Liver (tissue), 3 donors: ENCODE results near the gene PDK4.

Experiments used
- ATF3 ChIP-seq: IDR thresholded peaks from 2 replicates; pipeline ENCODE4 v1.6.1; 2016; ENCODE audit warnings: antibody characterized with exemption
- EGR1 ChIP-seq, 2 donors: IDR thresholded peaks; 2 replicates each; pipeline ENCODE4 v1.6.1; 2016 to 2018; ENCODE audit warnings: antibody characterized with exemption in 2 of 2, low read depth in 2 of 2
- FOXA1 ChIP-seq: IDR thresholded peaks from 2 replicates; pipeline ENCODE4 v1.6.1; 2016; ENCODE audit warnings: antibody characterized with exemption
- GABPA ChIP-seq, 2 donors: IDR thresholded peaks in 1 of 2; conservative IDR thresholded peaks in 1 of 2; 2 replicates each; pipeline ENCODE4 v1.6.1; 2016; ENCODE audit warnings: antibody characterized with exemption in 2 of 2, mild to moderate bottlenecking in 1 of 2, moderate library complexity in 1 of 2
- HNF4G ChIP-seq: IDR thresholded peaks from 2 replicates; pipeline ENCODE4 v1.6.1; 2016; ENCODE audit warnings: antibody characterized with exemption
- RAD21 ChIP-seq, 2 donors: IDR thresholded peaks; 2 replicates each; pipeline ENCODE4 v1.6.1; 2016; ENCODE audit warnings: antibody characterized with exemption in 2 of 2, mild to moderate bottlenecking in 2 of 2
- RXRA ChIP-seq, 2 donors: IDR thresholded peaks; 2 replicates each; pipeline ENCODE4 v1.6.1; 2017 to 2018; ENCODE audit warnings: antibody characterized with exemption in 2 of 2, mild to moderate bottlenecking in 1 of 2
- SP1 ChIP-seq: IDR thresholded peaks from 2 replicates; pipeline ENCODE4 v1.6.1; 2018; ENCODE audit warnings: antibody characterized with exemption, mild to moderate bottlenecking
- TAF1 ChIP-seq: conservative IDR thresholded peaks from 2 replicates; pipeline ENCODE4 v1.6.1; 2016; ENCODE audit warnings: antibody characterized with exemption, mild to moderate bottlenecking
- YY1 ChIP-seq: IDR thresholded peaks from 2 replicates; pipeline ENCODE4 v1.6.1; 2016; ENCODE audit warnings: antibody characterized with exemption, mild to moderate bottlenecking
- ZBTB33 ChIP-seq: IDR thresholded peaks from 2 replicates; pipeline ENCODE4 v1.6.1; 2016; ENCODE audit warnings: antibody characterized with exemption
- TF ChIP-seq, protein P1 (sequence below): fragments of 150-350 bp; IDR thresholded peaks from 2 replicates; pipeline ENCODE4 v1.5.1; 2017; ENCODE audit warnings: improper control_type of control experiment, low read depth, low read length; ENCODE audit not compliant: missing input control
- TF ChIP-seq, protein P2 (sequence below): IDR thresholded peaks from 2 replicates; pipeline ENCODE4 v1.6.1; 2016; ENCODE audit warnings: antibody characterized with exemption, mild to moderate bottlenecking
- TF ChIP-seq, protein P3 (sequence below): IDR thresholded peaks from 2 replicates; pipeline ENCODE4 v1.6.1; 2016; ENCODE audit warnings: antibody characterized with exemption
- donor health status: healthy.
- donor health status: healthy.

- TF ChIP-seq RXRA (IDR thresholded peaks at IDR 0.05) (no peak), TAF1 (no peak), GABPA (IDR thresholded peaks at IDR 0.05 in 1 of 2, conservative IDR thresholded peaks at IDR 0.05 in 1 of 2) (no peak), ATF3 (no peak), YY1 (no peak), SP1 (no peak), RAD21 (IDR thresholded peaks at IDR 0.05) (no peak), HNF4G (no peak), EGR1 (IDR thresholded peaks at IDR 0.05; ENCODE audit: low read depth in 2 of 2) (no peak), FOXA1 (no peak), ZBTB33 (no peak)
- TF ChIP-seq, protein P1, sequence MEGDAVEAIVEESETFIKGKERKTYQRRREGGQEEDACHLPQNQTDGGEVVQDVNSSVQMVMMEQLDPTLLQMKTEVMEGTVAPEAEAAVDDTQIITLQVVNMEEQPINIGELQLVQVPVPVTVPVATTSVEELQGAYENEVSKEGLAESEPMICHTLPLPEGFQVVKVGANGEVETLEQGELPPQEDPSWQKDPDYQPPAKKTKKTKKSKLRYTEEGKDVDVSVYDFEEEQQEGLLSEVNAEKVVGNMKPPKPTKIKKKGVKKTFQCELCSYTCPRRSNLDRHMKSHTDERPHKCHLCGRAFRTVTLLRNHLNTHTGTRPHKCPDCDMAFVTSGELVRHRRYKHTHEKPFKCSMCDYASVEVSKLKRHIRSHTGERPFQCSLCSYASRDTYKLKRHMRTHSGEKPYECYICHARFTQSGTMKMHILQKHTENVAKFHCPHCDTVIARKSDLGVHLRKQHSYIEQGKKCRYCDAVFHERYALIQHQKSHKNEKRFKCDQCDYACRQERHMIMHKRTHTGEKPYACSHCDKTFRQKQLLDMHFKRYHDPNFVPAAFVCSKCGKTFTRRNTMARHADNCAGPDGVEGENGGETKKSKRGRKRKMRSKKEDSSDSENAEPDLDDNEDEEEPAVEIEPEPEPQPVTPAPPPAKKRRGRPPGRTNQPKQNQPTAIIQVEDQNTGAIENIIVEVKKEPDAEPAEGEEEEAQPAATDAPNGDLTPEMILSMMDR: no peak
- TF ChIP-seq, protein P2, sequence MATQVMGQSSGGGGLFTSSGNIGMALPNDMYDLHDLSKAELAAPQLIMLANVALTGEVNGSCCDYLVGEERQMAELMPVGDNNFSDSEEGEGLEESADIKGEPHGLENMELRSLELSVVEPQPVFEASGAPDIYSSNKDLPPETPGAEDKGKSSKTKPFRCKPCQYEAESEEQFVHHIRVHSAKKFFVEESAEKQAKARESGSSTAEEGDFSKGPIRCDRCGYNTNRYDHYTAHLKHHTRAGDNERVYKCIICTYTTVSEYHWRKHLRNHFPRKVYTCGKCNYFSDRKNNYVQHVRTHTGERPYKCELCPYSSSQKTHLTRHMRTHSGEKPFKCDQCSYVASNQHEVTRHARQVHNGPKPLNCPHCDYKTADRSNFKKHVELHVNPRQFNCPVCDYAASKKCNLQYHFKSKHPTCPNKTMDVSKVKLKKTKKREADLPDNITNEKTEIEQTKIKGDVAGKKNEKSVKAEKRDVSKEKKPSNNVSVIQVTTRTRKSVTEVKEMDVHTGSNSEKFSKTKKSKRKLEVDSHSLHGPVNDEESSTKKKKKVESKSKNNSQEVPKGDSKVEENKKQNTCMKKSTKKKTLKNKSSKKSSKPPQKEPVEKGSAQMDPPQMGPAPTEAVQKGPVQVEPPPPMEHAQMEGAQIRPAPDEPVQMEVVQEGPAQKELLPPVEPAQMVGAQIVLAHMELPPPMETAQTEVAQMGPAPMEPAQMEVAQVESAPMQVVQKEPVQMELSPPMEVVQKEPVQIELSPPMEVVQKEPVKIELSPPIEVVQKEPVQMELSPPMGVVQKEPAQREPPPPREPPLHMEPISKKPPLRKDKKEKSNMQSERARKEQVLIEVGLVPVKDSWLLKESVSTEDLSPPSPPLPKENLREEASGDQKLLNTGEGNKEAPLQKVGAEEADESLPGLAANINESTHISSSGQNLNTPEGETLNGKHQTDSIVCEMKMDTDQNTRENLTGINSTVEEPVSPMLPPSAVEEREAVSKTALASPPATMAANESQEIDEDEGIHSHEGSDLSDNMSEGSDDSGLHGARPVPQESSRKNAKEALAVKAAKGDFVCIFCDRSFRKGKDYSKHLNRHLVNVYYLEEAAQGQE: no peak
- TF ChIP-seq, protein P3, sequence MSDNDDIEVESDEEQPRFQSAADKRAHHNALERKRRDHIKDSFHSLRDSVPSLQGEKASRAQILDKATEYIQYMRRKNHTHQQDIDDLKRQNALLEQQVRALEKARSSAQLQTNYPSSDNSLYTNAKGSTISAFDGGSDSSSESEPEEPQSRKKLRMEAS: no peak
Observed at GRCh38 chr7:95535662-95536061, 60.7 kb downstream of the PDK4 start.
